A673 (cell line): ENCODE results near the gene NSD2. TPM values are rescaled to one million over a fixed set of nuclear protein-coding genes. Genes with fewer than 3 reads are reported as not detected.

Experiments used
- BruUV-seq: library from RNA; stranded (reverse); fragments of 400-500 nt; replicated peaks from 2 replicates; lab custom pipeline; 2021; lab: Mats Ljungman, UMichigan
- CTCF ChIA-PET: fragments of 300-600 bp; sonication (Branson Sonifier 250); formaldehyde crosslinking; loops from one replicate; lab custom pipeline; 2022; ENCODE audit warnings: antibody characterized with exemption; lab: Charles Lee
- POLR2A ChIA-PET: fragments of 300-600 bp; sonication (Branson Sonifier 250); formaldehyde crosslinking; loops from one replicate; lab custom pipeline; 2022; ENCODE audit warnings: antibody characterized with exemption; ENCODE audit not compliant: low non-redundant PET; lab: Charles Lee
- DNase-seq: peaks from one replicate; pipeline ENCODE4 v3.0.0-alpha.2; 2015; ENCODE audit warnings: low spot score
- H3K27ac ChIP-seq: fragments of 200-600 bp; sonication (generic); 2 replicates; pipeline ENCODE4 v1.5.1; 2016; ENCODE audit warnings: mixed run types, low read depth, mild to moderate bottlenecking, mixed read lengths, antibody characterized with exemption, low read length; ENCODE audit not compliant: poor library complexity, severe bottlenecking
- H3K27me3 ChIP-seq: fragments of 200-600 bp; sonication (generic); replicated peaks from 2 replicates; pipeline ENCODE4 v1.6.1; 2017; ENCODE audit warnings: mixed run types, low read depth, mild to moderate bottlenecking, mixed read lengths, antibody characterized with exemption, low read length; ENCODE audit not compliant: insufficient read depth, poor library complexity
- H3K36me3 ChIP-seq: fragments of 200-600 bp; sonication (generic); 2 replicates; pipeline ENCODE4 v1.6.1; 2016; ENCODE audit warnings: mixed run types, mild to moderate bottlenecking, mixed read lengths, antibody characterized with exemption, low read length; ENCODE audit not compliant: insufficient read depth, poor library complexity, severe bottlenecking
- H3K4me1 ChIP-seq: fragments of 200-600 bp; sonication (generic); 2 replicates; pipeline ENCODE4 v1.6.1; 2017; ENCODE audit warnings: mixed run types, mild to moderate bottlenecking, mixed read lengths, antibody characterized with exemption, low read length; ENCODE audit not compliant: insufficient read depth, poor library complexity, severe bottlenecking
- H3K4me3 ChIP-seq: fragments of 200-600 bp; sonication (generic); 2 replicates; pipeline ENCODE4 v1.5.1; 2016; ENCODE audit warnings: low read depth, mixed run types, mild to moderate bottlenecking, mixed read lengths, low read length; ENCODE audit not compliant: poor library complexity, severe bottlenecking
- H3K9me3 ChIP-seq: fragments of 200-600 bp; sonication (generic); 2 replicates; pipeline ENCODE4 v1.6.1; 2016; ENCODE audit warnings: mixed run types, low read depth, mild to moderate bottlenecking, mixed read lengths, antibody characterized with exemption, low read length; ENCODE audit not compliant: poor library complexity, severe bottlenecking
- CTCF ChIP-seq: fragments of 300-800, 200-600 bp; sonication (generic); conservative IDR thresholded peaks from 2 replicates; pipeline ENCODE4 v1.5.1; 2017; ENCODE audit warnings: low read depth, mild to moderate bottlenecking, antibody characterized with exemption, low read length, moderate library complexity, mixed read lengths
- EZH2 ChIP-seq: fragments of 200-600 bp; sonication (generic); IDR thresholded peaks from 2 replicates; pipeline ENCODE4 v1.6.1; 2017; ENCODE audit warnings: borderline replicate concordance, low read depth, mild to moderate bottlenecking, mixed read lengths, antibody characterized with exemption, low read length; ENCODE audit not compliant: poor library complexity, severe bottlenecking
- intact Hi-C: fragments of 100-400 bp; cut with micrococcal nuclease; formaldehyde crosslinking; loops from one replicate; pipeline ENCODE4 v1.10.0; 2022; ENCODE audit not compliant: unreplicated experiment
- total RNA-seq: library from RNA; stranded (reverse); gene quantifications from 2 replicates; pipeline ENCODE4 v1.2.3, GENCODE V29; 2021

NSD2 gene
- total RNA-seq, 1 experiment from 2014 or later, result 227 TPM

GRCh38 chr4:1980561-1981041 lies 109.4 kb downstream of the NSD2 start:
- no peak for DNase-seq
- Histone ChIP-seq H3K4me3 (no peak overlapping the region), H3K36me3 (peaks cover 98% of the 10 kb centered on the region), H3K9me3 (no peaks in the 10 kb centered on the region), H3K27me3 (no peaks in the 10 kb centered on the region), H3K4me1 (peaks cover 7% of the 10 kb centered on the region), H3K27ac (peak overlapping the region; percentile 33)
- POLR2A ChIA-PET, result no interaction called here
- no peak for TF ChIP-seq EZH2
- no peak for TF ChIP-seq CTCF
- CTCF ChIA-PET, result no interaction called here
- intact Hi-C loops, result no loop called here
- no TSS peak for BruUV-seq

GRCh38 chr4:1981251-1982058 lies 110.3 kb downstream of the NSD2 start:
- TF ChIP-seq CTCF, result no peak
- no peak for TF ChIP-seq EZH2
- TSS peak; percentile 34 for BruUV-seq
- CTCF ChIA-PET, result no interaction called here

GRCh38 chr4:1982124-1983052 lies 111.2 kb downstream of the NSD2 start:
- no peaks in the 10 kb centered on the region for H3K27me3 ChIP-seq
- H3K4me1 ChIP-seq, result peaks cover 7% of the 10 kb centered on the region
- no peak overlapping the region for H3K4me3 ChIP-seq
- CTCF ChIA-PET, result no interaction called here
- no TSS peak for BruUV-seq
- TF ChIP-seq CTCF, result no peak
- no peak for TF ChIP-seq EZH2
- POLR2A ChIA-PET, result no interaction called here
- peak overlapping the region; percentile 12 for H3K27ac ChIP-seq
- intact Hi-C loops, result no loop called here
- no peaks in the 10 kb centered on the region for H3K9me3 ChIP-seq
- no peak for DNase-seq
- H3K36me3 ChIP-seq, result peaks cover 95% of the 10 kb centered on the region

More at GRCh38 chr4:1981251-1982058, 110.3 kb downstream of the NSD2 start:
- intact Hi-C loops, result no loop called here
- peak overlapping the region; percentile 37 for H3K27ac ChIP-seq
- peaks cover 7% of the 10 kb centered on the region for H3K4me1 ChIP-seq
- peaks cover 95% of the 10 kb centered on the region for H3K36me3 ChIP-seq
- DNase-seq, result peak; percentile 60
- H3K9me3 ChIP-seq, result no peaks in the 10 kb centered on the region
- H3K27me3 ChIP-seq, result no peaks in the 10 kb centered on the region
- POLR2A ChIA-PET, result no interaction called here
- no peak overlapping the region for H3K4me3 ChIP-seq
